ENCODE measurements around the gene UBA7.
A peak's percentile ranks its signal among the peaks of the same experiment; 100 is the strongest.
"Not testable (repeated sequence)": the region's sequence is repeated elsewhere in the genome, so short reads cannot be mapped to it uniquely, and the experiment has no call there.

Gene UBA7, protein sequence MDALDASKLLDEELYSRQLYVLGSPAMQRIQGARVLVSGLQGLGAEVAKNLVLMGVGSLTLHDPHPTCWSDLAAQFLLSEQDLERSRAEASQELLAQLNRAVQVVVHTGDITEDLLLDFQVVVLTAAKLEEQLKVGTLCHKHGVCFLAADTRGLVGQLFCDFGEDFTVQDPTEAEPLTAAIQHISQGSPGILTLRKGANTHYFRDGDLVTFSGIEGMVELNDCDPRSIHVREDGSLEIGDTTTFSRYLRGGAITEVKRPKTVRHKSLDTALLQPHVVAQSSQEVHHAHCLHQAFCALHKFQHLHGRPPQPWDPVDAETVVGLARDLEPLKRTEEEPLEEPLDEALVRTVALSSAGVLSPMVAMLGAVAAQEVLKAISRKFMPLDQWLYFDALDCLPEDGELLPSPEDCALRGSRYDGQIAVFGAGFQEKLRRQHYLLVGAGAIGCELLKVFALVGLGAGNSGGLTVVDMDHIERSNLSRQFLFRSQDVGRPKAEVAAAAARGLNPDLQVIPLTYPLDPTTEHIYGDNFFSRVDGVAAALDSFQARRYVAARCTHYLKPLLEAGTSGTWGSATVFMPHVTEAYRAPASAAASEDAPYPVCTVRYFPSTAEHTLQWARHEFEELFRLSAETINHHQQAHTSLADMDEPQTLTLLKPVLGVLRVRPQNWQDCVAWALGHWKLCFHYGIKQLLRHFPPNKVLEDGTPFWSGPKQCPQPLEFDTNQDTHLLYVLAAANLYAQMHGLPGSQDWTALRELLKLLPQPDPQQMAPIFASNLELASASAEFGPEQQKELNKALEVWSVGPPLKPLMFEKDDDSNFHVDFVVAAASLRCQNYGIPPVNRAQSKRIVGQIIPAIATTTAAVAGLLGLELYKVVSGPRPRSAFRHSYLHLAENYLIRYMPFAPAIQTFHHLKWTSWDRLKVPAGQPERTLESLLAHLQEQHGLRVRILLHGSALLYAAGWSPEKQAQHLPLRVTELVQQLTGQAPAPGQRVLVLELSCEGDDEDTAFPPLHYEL

DNA sequence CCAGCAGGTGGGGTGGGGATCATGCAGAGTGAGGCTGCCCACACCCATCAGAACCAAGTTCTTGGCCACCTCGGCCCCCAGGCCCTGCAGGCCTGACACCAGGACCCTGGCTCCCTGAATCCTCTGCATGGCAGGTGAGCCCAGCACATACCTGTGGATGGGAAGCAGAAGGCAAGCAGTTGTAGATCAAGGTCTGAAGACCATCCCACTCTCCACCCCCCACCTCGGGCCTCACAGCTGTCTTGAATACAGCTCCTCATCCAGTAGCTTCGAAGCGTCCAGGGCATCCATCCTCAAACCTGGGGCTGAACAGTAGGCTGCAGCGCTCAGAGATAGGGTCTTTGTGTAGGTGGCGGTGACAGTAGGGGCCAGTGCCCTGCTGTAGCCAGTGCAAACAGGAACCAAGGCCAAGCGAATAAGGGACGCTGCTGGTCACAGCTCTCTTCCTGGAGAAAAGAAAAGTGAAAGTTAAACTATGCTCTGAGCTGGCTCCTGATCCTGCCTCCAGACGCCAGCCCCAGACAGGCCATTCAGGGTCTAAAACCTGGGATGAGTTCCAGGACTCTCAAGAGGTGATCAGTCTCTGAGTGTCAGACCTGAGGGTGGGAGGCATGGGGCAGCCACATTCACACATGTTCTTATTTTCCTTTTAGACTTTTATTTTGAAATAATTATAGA is at the start of gene UBA7:
TSS of gene UBA7 (minus strand) at position 457 of the 678 bp plus-strand sequence. CDS start at position 291, 166 bp downstream.
- DNase-seq: no peak

DNA sequence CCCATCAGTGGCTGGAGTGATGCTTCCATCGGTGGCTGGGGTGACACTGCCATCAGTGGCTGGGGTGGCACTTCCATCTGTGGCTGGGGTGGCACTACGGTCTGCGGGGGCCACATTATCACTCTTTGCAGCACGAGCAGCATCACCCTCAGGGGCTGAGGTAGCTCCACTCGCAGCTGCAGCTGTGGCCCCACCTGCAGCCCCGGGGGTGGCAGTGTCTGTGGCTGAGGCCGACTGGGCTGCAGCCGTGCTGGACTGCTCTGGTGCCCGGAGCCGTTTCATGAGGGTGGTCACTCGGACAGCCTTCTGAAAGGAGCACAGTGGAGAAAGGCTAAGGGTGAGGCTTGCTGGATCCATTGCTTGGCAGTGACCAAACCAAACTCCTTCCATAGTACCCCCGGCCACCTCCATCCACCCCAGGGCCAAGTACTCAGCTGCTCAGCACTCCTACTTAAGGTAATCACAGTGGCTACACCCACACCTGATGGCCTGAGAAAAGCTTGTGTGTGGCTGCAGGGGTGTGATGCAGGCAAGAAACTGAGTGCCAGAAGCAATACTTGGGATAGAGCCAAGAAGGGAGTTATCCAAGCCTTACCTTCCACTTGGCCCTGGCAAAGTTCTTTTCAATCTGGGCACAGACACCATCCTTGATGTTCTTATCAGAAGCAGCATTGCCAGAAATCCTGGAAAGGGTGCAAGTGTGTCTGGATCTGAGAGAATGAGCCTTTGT is 46.0 kb upstream of the UBA7 start:
- DNase-seq: no peak

DNA sequence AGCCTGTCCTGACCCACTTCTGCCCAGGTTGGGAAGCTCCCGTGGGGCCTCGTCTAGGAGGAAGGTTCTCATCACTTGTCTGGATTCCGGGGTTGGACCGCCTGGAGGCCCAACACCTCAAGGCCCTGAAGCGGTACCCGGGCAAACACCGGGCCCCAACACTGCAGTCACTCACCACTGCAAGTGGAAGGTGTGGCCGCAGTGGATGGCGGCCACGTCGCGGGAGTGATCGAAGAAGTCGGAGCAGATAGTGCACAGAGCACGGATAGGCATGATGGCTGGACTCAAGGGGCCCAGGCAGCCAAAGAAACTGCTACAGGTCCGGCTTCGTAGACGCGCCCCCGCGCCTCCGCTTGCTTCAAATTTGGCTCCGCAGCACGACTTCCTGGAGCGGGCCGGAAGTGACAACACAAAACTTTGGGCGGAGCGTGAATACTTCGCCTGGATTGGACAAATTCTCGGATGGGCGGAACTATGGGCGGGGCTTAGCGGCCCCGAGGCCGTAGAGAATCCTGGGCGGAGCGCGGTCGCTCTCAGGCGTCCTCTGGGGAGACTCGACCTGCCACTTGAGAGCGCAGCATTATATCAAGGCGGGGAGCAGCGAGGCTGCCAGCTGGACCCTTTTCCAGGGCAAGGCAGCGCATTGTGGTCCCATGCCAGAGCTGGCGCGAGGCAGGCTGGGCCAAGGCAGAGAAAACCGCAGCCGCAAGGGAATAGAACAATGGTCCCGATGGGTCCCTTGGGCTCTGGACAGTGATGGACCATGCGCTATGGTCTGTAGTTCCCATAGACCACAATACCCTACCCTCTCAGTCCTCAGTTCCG is 42.6 kb upstream of the UBA7 start, which contains the start of gene TRAIP:
TSS of gene TRAIP (minus strand) at position 384 of the 825 bp plus-strand sequence. CDS start at position 273, 111 bp downstream.
- peak; percentile 35 for DNase-seq

DNA sequence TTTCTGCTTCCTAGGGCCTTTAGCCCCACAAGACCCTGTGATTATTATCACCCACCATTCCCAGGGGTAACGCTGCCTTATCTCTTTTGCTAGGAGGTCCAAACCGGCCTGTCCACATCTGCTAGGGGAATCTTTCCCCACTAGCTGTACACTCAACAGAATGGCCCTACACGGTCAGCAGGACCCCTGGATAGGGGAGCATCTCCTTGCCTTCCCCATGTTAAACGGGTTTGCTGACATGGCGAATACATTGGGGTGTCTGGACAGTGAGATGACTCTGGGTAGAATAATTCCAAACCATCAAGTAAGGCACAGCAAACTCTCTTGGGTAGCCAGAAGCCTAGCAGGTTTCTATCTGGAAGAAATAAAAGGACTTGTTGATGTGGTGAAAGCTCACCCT is 41.9 kb upstream of the UBA7 start:
- DNase-seq: no peak

DNA sequence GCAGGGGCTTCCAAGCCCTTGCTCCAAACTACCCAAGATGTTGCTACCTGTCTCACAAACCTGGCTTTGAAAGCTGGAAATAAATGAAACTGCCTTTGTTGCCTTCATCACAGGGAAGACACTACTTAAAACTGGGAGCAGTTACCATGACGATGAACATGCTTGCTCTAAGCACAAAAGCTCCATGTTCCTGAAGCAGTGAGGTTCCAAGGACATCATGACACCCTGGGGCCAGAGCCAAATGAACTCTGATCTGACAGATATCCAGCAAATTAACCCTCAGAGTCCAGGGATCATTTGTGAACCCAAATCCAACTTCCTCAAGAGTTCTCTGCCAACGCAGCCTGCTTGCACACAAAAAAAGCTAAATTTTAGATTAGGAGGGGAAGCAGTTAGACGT is 31.9 kb upstream of the UBA7 start:
- DNase-seq: no peak

DNA sequence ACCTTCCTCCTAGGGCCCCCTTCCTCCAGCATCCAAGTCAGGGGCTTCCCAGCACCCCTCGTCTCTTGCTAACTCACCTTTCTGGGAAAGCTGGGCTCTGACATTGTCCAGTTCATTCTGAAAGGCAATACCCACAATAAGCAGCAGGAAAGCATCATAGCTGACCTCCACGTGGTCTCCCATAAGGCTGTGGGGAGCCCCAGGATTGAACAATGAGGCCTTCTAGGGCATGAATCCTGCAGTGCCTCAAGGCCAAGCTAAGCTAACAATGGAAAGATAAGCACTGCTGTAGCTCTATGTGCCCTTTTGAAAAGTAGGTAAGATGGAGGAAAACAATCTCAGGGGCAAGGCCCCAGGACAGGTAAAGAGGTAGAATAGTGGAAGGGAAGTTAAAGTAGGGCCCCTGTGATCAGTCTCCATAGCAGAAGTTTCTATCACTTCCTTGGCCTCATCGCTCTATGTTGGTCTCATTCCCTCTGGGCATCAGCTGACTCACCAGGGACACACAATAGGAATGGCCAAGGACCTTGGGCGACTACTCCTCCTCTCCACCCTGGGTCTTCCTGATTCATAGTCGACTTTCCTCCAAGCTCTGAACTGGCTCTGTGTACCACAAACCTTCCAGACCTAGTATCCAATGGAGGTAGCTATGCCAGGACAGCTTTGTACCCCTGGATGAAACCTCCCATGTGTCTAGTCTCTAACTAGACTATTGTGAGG is 30.9 kb upstream of the UBA7 start:
- DNase-seq: no peak

DNA sequence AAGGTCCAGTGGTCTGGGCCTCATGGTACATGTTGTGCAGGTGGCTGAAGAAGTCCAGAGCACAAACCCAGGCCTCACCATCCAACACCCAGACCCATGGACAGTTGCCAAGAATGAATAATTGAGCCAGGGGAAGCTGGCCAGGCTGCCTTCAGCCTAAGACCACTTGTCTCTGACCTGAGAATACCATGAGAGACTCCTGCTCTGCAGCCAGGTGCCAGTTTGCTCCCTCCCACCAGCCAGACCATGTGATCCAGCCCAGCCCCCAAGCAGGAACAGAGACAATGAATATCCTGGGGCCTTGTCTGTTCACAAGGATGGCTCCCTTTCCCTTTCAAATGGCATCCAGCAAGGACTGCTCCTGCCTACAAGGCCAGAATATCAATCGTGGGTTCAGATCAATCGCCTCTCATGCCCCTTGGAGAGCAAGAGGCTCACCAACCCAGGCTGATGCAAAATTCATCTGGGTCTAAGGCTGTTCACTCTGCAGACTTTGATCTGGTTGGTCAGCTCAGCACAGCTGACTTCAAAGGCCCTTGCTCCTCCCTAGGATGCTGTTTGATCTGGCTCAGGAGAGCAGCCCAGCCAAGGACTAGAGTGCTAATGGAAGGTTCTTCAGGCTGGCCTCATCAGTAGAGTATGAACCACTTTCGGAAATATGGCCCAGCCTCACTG is 29.2 kb upstream of the UBA7 start:
- no peak for DNase-seq

DNA sequence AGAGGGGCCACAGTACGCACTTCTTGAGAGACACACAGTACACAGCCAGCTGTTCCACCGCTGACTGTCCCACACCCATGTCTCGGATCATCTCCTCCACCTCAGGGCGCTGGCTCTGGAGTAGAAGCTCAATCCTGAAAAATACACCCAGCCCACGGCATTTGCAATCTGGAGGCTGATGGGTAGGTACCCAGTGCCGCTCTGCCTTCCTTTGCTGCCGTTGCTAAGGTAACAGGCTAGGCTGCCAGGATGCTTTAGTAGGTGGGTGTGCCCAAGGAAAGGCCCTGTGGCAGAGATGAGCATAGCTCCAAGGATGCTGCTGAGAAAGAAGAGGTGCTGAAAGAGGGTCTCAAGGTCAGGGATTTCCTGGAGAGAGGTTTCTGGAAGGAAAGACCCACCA is 28.1 kb upstream of the UBA7 start:
- no peak for DNase-seq

DNA sequence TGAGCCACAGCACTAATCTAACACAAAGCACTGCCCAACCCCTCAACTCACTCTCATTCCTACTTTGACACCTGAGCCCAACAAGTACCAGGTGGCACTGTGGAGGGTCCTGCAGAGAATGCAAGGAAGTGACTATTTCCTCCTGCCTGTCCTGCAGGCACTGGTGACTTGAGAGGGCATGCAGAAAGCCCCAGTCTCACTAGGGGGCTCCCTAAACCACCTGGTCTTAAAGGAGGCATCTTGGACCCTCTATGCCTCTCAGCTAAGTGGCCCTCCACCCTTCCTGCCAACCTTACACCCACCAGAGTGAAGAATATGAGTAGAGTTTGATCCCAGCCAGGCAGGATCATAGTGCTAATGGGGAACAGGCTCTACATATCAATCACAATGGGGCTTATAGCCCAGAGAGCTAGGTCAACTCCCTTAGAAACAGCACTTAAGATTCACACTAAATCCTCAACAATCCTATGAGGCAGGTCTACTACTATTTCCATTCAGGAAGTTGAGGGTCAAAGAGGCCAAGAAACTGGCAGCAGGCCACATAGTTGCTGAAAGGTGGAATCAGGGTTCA is 27.5 kb upstream of the UBA7 start:
- no peak for DNase-seq

DNA sequence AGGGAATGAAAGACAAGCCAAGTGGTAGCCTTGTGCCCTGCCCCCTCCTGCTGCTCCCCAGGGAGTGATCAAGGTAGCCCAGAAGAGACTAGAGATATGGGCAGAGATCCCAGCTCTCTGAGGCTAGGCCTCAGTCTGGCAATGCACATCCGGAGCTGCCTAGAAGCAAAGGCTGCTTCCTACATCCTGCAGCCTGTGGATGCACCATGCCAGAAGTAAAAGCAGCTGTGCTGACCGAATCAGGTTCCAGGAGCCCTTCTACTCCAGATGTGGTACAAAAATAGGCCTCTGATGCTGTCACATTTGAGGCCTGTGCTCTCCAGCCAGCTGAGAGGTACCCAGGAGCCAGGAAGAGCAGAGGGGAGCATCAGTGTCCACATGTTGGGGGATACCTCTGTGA is 26.6 kb upstream of the UBA7 start:
- no peak for DNase-seq

DNA sequence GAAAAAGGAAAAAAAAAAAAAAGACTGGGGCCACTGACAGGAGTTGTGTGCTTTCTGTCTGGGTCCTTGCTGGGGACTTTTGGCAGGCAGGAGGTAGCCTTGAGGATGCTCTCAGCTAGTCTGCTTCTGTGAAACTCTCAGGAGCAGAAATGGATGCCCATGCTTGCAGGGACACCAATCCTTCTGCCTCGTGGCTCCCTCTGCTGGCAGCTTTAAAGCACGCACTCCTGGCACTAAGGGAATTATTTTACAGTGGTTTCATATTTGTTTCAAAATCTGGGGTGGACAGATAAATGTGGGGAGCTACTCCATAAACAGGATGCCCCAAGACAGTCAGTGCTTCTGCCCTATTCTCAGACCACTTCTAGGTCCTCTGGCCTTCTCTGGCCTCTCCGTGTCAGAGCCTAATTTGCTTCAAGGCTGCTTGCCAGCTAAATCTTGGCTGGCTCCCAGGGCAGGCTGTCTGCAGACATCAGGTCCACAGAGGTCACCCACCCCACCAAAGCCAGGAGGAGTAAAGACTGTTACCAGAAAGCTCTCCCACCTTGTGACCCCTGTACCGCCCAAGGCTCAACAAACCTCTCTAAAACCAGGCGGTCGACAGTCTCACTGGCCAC is 25.5 kb upstream of the UBA7 start:
- DNase-seq: no peak

DNA sequence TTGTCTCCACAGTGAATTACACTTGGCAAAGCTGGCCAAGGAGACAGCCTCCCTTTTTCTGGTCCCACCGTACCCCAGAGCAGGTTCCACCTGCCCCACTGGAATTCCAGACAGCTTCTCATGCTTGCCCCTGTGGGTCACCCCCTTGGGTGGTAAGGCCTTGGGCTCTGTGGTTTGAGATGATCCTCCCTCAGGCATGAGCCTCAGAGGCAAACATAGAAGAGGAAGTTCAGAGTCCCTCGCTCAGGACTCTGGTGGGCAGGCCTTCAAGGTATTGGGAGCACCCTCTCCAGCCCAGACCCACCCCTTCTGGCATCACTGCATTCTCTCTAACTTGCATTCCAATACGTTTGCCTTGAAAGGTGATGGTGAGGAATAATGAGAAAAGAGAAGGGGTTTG is 17.6 kb upstream of the UBA7 start:
- no peak for DNase-seq

DNA sequence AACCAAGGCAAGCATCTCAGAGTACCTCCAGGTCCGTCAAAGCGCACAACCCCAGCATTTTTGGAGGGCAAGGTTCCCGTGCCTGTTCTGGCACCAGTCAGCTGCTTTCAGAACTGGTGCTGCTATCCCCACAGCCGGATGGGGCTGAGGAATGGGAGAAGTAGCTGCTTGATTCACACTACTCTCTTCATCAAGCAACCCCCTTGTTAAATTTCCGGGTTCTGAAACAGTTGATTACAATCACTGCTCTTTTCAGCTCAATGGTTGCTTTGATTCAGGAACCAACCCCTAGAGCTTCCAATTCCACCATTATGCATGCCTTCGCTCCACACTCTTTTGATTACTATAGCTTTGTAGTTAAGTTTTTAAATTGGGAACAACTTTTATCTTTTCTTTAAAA is 12.3 kb upstream of the UBA7 start:
- DNase-seq: no peak

DNA sequence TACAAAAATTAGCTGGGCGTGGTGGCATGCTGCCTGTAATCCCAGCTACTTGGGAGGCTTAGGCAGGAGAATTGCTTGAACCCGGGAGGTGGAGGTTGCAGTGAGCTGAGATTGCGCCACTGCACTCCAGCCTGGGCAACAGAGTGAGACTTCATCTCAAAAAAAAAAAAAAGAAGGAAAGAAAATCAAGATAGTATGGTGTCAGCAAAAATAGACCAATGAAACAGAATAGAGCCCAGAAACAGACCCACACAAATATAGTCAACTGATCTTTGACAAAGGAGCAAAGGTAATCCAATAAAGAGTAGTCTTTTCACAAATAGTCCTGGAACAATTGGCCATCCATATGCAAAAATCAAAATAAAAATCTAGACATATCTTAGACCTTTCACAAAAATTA is 9.4 kb upstream of the UBA7 start:
- not testable (repeated sequence) for DNase-seq

DNA sequence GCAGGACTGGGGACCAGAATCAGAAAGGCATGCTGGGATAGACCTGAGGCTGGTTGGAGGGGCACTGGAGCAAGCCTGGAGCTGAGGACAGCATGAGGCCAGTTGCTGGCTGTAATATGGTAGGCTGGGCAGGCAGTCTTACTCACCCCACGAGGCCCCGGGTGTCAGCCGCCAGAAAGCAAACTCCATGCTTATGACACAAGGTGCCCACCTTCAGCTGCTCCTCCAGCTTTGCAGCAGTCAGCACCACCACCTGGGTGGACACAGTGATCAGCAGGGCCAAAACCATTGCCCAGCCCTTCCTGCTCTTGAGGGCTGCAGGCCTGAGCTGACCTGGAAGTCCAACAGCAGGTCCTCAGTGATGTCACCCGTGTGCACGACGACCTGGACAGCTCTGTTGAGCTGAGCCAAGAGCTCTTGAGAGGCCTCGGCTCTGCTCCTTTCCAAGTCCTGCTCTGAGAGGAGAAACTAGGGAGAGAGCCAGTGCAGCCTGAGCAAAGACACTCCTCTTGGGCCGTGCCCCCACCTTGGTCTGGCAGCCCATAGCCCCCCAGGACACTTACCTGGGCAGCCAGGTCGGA is 747 bp downstream of the UBA7 start:
- no peak for DNase-seq

DNA sequence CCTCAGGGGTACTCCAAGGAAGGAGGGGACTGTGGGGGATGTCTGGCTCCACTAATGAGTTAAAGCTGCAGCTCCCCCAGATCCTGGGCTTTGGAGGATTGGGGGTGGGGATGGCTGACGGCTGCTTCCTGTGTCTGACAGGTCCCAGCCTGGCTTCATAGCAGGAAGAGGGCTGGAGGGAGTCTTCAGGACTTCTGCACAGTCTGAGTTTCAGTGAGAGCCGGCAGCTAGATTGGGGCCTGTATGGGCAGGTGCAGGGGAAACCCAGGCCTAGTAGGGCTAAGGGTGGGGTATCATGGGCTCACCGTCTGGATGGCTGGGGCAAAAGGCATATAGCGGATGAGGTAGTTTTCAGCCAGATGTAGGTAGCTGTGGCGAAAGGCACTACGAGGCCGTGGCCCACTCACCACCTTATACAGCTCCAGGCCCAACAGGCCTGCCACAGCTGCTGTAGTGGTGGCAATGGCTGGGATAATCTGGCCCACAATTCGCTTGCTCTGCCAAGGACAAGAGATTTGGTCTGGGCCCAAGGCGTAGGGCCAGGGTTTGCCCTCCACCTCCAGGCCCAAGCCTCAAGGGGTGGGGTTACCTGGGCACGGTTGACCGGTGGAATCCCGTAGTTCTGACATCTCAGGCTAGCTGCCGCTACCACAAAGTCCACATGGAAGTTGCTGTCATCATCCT is 6.2 kb downstream of the UBA7 start:
- no peak for DNase-seq

DNA sequence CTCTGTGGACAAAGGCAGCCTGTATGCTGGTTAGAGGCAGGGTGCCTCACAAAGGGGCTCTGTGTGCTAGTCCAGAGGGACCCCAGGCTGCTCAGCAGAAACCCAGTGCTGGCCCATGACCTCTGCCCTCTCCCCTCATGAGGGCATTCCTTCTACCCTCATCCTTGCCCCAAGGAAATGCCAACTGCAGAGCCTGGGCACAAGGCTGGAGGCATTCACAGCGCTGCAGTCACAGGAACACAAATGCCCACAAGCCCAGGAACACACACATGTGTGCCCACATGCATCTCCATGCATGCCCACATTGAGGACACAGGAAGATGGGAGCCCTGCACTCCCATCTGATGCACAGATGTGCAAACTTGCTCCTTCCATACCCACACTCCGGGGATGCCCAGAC is 6.9 kb downstream of the UBA7 start:
- no peak for DNase-seq
